K562 (cell line): ENCODE data around the gene POLD4. TPM values are rescaled to one million over a fixed set of nuclear protein-coding genes. Genes with fewer than 3 reads are reported as not detected.
A peak's percentile ranks its signal among the peaks of the same experiment; 100 is the strongest.

Source experiments
- ADNP ChIP-seq: fragments of 200-800 bp; sonication (Bioruptor generic); IDR thresholded peaks from 2 replicates; pipeline ENCODE4 v1.6.1; 2016; ENCODE audit warnings: missing genetic modification characterization, missing compliant biosample characterization
- BACH1 ChIP-seq: fragments of 200-800 bp; sonication (Bioruptor generic); IDR thresholded peaks from 2 replicates; pipeline ENCODE4 v1.6.1; 2016; ENCODE audit warnings: missing genetic modification characterization, missing compliant biosample characterization
- CBFA2T3 ChIP-seq: fragments of 450-650 bp; IDR thresholded peaks from 2 replicates; pipeline ENCODE4 v1.6.1; 2017
- E2F3 ChIP-seq: fragments of 250-450 bp; sonication (Bioruptor Pico); IDR thresholded peaks from 2 replicates; pipeline ENCODE4 v1.4.0; 2020; ENCODE audit warnings: mild to moderate bottlenecking
- ESRRB ChIP-seq: fragments of 250-450 bp; sonication (Bioruptor Pico); IDR thresholded peaks from 2 replicates; pipeline ENCODE4 v1.5.0; 2020; ENCODE audit warnings: mild to moderate bottlenecking, moderate library complexity, borderline replicate concordance
- EWSR1 ChIP-seq: fragments of 450-650 bp; IDR thresholded peaks from 2 replicates; pipeline ENCODE4 v1.6.1; 2018; ENCODE audit warnings: borderline replicate concordance, mild to moderate bottlenecking, low read depth, moderate library complexity; ENCODE audit not compliant: partially characterized antibody
- FOXK1 ChIP-seq: sonication (generic); formaldehyde crosslinking; IDR thresholded peaks from 2 replicates; pipeline ENCODE4 v1.8.0; 2022; ENCODE audit warnings: missing genetic modification reagents, mild to moderate bottlenecking, borderline replicate concordance
- JUN ChIP-seq, 2 experiments: sonication (generic) in 1 of 2; formaldehyde crosslinking in 1 of 2; IDR thresholded peaks; 2 replicates each; pipeline versions ENCODE4 v1.6.1 to v1.8.0; 2012 to 2022; ENCODE audit warnings: borderline replicate concordance in 2 of 2, mild to moderate bottlenecking in 2 of 2, improper control_type of control experiment in 1 of 2, low read depth in 1 of 2, low read length in 1 of 2, missing genetic modification reagents in 1 of 2
- RBM34 ChIP-seq: fragments of 200-400 bp; formaldehyde crosslinking; IDR thresholded peaks from 2 replicates; pipeline ENCODE4 v1.6.1; 2018; ENCODE audit warnings: low read length, borderline replicate concordance; ENCODE audit not compliant: insufficient read depth
- TCF7 ChIP-seq: sonication (generic); IDR thresholded peaks from 2 replicates; pipeline ENCODE4 v1.6.1; 2016; ENCODE audit warnings: antibody characterized with exemption, borderline replicate concordance
- TEAD1 ChIP-seq, 2 experiments: fragments of 450-650 bp in 1 of 2; sonication (generic) in 1 of 2; formaldehyde crosslinking; IDR thresholded peaks; 2 replicates each; pipeline versions ENCODE4 v1.4.0 to v1.8.0; 2020 to 2022; ENCODE audit warnings: mild to moderate bottlenecking in 2 of 2, missing genetic modification reagents in 1 of 2
- ZNF146 ChIP-seq: IDR thresholded peaks from one replicate; pipeline ENCODE4 v1.6.1; 2018; ENCODE audit warnings: missing compliant biosample characterization; ENCODE audit not compliant: unreplicated experiment
- ZNF282 ChIP-seq: sonication (generic); formaldehyde crosslinking; IDR thresholded peaks from 2 replicates; pipeline ENCODE4 v1.8.1; 2023; ENCODE audit warnings: missing genetic modification reagents
- ZNF431 ChIP-seq: sonication (generic); formaldehyde crosslinking; IDR thresholded peaks from 2 replicates; pipeline ENCODE4 v1.8.0; 2022; ENCODE audit warnings: mild to moderate bottlenecking, missing genetic modification reagents
- polyA plus RNA-seq, 8 experiments: library from polyadenylated mRNA; depleted of rRNA in 4 of 8; stranded (reverse) in 5 of 8; unstranded in 3 of 8; fragments of >200 nt; fragmentation: Nextera tagmentation in 2 of 8; fragmentation: Illumina TruSeq in 1 of 8; extraction: Ambion mirVana in 2 of 8; extraction: Trizol in 1 of 8; gene quantifications; 2 replicates each; pipeline versions ENCODE4 v1.2.1 to v1.2.3, GENCODE V29; 2011 to 2014; ENCODE audit warnings: inconsistent platforms in 1 of 8, missing spikeins in 1 of 8
- total RNA-seq, 7 experiments: library from RNA; depleted of rRNA in 6 of 7; stranded (reverse); fragments of >200 nt in 6 of 7; fragmentation: Illumina TruSeq in 2 of 7; extraction: Trizol in 2 of 7; gene quantifications; 2 replicates each; pipeline versions ENCODE4 v1.2.1 to v1.2.3, GENCODE V29; 2011 to 2021; ENCODE audit warnings: low replicate concordance in 1 of 7
- TF ChIP-seq, protein P1 (sequence below): fragments of 250-450 bp; sonication (Bioruptor Pico); IDR thresholded peaks from 2 replicates; pipeline ENCODE4 v1.5.1; 2021; ENCODE audit warnings: mild to moderate bottlenecking
- TF ChIP-seq, protein P2 (sequence below), 3 experiments: fragments of 200-800 bp in 1 of 3; fragments of 250-450 bp in 1 of 3; fragments of 450-650 bp in 1 of 3; sonication (Bioruptor Pico) in 1 of 3; sonication (Bioruptor generic) in 1 of 3; formaldehyde crosslinking in 1 of 3; IDR thresholded peaks; 2 replicates each; pipeline versions ENCODE4 v1.6.1 to v1.8.0; 2016 to 2022; ENCODE audit warnings: mild to moderate bottlenecking in 2 of 3, missing genetic modification characterization in 2 of 3, missing compliant biosample characterization in 1 of 3, moderate library complexity in 1 of 3
- TF ChIP-seq, protein P3 (sequence below): fragments of 250-450 bp; sonication (Bioruptor Pico); IDR thresholded peaks from 2 replicates; pipeline ENCODE4 v1.4.0; 2020
- TF ChIP-seq, protein P4 (sequence below): sonication (generic); formaldehyde crosslinking; IDR thresholded peaks from 2 replicates; pipeline ENCODE4 v1.8.0; 2022; ENCODE audit warnings: mild to moderate bottlenecking, missing genetic modification reagents

The POLD4 gene
- total and polyA plus RNA-seq, 9 of the 15 experiments (the other 6 are each of a cell fraction or from before 2014, with no cell fraction given): 5.8 to 64.5 (median 18.3) TPM

DNA sequence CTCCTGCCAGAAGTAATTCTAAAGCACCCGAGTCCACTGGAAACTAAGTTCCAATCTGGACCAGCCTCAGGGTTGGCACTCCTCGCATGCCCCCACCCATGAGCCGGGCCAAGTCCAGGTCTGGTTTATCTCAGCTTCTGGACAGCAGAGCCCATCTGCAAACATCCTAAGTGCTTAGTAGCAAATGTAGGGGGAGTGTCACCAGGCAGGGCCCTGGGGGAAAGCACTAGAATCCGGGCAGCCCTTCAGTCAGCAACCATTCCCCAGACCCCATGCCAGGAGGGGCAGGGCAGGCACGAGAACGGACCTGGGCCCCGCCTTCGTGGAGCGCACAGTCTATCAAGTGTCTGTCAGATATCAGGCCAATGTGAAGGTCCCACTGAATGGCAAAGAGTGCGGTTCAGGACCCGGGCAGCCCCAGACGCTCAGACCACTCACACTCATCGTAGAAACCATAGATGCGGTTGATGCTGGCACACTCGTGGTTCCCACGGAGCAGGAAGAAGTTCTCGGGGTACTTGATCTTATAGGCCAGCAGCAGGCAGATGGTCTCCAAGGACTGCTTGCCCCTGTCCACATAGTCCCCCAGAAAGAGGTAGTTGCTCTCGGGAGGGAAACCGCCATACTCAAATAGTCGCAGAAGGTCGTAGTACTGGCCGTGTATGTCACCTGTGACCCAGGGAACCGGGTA, 47.0 kb upstream of the POLD4 start (continued):
- TF ChIP-seq, protein P1, sequence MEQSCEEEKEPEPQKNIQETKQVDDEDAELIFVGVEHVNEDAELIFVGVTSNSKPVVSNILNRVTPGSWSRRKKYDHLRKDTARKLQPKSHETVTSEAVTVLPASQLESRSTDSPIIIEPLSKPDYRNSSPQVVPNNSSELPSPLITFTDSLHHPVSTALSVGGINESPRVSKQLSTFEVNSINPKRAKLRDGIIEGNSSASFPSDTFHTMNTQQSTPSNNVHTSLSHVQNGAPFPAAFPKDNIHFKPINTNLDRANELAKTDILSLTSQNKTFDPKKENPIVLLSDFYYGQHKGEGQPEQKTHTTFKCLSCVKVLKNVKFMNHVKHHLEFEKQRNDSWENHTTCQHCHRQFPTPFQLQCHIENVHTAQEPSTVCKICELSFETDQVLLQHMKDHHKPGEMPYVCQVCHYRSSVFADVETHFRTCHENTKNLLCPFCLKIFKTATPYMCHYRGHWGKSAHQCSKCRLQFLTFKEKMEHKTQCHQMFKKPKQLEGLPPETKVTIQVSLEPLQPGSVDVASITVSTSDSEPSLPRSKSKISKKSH (CRISPR knock-in tag): no peak
- TF ChIP-seq, protein P2, sequence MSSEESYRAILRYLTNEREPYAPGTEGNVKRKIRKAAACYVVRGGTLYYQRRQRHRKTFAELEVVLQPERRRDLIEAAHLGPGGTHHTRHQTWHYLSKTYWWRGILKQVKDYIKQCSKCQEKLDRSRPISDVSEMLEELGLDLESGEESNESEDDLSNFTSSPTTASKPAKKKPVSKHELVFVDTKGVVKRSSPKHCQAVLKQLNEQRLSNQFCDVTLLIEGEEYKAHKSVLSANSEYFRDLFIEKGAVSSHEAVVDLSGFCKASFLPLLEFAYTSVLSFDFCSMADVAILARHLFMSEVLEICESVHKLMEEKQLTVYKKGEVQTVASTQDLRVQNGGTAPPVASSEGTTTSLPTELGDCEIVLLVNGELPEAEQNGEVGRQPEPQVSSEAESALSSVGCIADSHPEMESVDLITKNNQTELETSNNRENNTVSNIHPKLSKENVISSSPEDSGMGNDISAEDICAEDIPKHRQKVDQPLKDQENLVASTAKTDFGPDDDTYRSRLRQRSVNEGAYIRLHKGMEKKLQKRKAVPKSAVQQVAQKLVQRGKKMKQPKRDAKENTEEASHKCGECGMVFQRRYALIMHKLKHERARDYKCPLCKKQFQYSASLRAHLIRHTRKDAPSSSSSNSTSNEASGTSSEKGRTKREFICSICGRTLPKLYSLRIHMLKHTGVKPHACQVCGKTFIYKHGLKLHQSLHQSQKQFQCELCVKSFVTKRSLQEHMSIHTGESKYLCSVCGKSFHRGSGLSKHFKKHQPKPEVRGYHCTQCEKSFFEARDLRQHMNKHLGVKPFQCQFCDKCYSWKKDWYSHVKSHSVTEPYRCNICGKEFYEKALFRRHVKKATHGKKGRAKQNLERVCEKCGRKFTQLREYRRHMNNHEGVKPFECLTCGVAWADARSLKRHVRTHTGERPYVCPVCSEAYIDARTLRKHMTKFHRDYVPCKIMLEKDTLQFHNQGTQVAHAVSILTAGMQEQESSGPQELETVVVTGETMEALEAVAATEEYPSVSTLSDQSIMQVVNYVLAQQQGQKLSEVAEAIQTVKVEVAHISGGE (CRISPR knock-in tag; IDR thresholded peaks at IDR 0.05): no peak
- no peak for TF ChIP-seq CBFA2T3
- 0 out of 2 replicates have a peak, but pooled peaks have one; percentile 24 for TF ChIP-seq ZNF431
- 0 out of 2 replicates have a peak, but pooled peaks have one; percentile 6 for TF ChIP-seq FOXK1 (CRISPR knock-in tag)
- no peak for TF ChIP-seq ADNP (tag)
- no peak for TF ChIP-seq TCF7
- TF ChIP-seq BACH1 (tag): no peak
- no peak for TF ChIP-seq RBM34
- TF ChIP-seq JUN (IDR thresholded peaks at IDR 0.05; ENCODE audit: borderline replicate concordance, low read depth, low read length): no peak
- TF ChIP-seq JUN (CRISPR knock-in tag; IDR thresholded peaks at IDR 0.05; ENCODE audit: borderline replicate concordance): no peak
- no peak for TF ChIP-seq TEAD1 (CRISPR knock-in tag; IDR thresholded peaks at IDR 0.05)
- TF ChIP-seq EWSR1: no peak
- TF ChIP-seq E2F3 (CRISPR knock-in tag): no peak
- TF ChIP-seq ZNF146 (CRISPR knock-in tag): no peak
- no peak for TF ChIP-seq ZNF282 (CRISPR knock-in tag)
- TF ChIP-seq, protein P3, sequence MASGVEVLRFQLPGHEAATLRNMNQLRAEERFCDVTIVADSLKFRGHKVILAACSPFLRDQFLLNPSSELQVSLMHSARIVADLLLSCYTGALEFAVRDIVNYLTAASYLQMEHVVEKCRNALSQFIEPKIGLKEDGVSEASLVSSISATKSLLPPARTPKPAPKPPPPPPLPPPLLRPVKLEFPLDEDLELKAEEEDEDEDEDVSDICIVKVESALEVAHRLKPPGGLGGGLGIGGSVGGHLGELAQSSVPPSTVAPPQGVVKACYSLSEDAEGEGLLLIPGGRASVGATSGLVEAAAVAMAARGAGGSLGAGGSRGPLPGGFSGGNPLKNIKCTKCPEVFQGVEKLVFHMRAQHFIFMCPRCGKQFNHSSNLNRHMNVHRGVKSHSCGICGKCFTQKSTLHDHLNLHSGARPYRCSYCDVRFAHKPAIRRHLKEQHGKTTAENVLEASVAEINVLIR (CRISPR knock-in tag): no peak
- TF ChIP-seq, protein P4, sequence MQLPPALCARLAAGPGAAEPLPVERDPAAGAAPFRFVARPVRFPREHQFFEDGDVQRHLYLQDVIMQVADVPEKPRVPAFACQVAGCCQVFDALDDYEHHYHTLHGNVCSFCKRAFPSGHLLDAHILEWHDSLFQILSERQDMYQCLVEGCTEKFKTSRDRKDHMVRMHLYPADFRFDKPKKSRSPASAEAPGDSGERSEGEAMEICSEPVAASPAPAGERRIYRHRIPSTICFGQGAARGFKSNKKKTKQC (CRISPR knock-in tag): no peak
- no peak for TF ChIP-seq ESRRB (CRISPR knock-in tag)
